ENCODE data around the gene GABARAP. TPM values are rescaled to one million over a fixed set of nuclear protein-coding genes. Genes with fewer than 3 reads are reported as not detected.

The GABARAP gene
- total RNA-seq, 1 experiment from 2014 or later: 228 TPM

DNA sequence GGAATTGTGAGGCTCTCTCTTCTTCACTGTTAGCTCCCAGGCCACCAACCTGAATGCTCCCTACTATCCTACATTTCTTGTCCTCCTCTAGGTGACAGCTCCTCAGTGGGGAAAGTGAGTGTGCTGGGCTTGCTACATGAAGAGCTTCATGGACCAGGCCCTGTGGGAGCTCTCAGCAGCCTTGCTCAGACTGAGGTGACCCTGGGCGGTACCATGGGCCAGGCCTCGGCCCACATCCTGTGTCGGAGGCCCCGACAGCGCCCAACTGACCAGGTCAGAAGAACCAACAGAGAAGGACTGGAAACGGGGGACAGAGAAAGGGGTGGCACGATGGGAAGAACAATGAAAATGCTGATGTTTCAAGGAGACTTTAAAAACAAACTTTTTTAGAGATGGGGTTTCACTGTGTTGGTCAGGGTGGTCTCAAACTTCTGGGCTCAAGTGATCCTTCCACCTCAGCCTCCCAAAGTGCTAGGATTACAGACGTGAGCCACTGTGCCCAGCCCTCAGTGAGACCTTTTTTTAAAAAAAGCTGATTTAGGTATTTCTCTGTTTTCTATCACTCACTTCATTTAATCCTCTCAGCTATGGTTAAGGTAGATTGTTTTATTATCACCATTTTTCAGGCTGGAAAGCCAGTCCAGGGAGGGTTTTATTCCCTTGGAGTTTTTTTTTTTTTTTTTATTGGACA lies 14.7 kb upstream of the GABARAP start:
- Mint-ChIP-seq H3K36me3 (peaks cover 35% of the 10 kb centered on the region), H3K27me3 (ENCODE audit: low read depth) (no peaks in the 10 kb centered on the region), H3K4me1 (peaks cover 11% of the 10 kb centered on the region), H3K27ac (peak overlapping the region; percentile 92; the same call in 1 of the 2 replicates), H3K9me3 (no peaks in the 10 kb centered on the region), H3K4me3 (no peak overlapping the region)
- ChIA-PET POLR2A (interaction anchor here (1.0 to 1.3 kb wide), 5 partner anchors 9 to 36 kb away, joined by 3 read pairs; partner anchors contain the start of genes DVL2 and PHF23), CTCF (interaction anchor here (0.6 to 1.3 kb wide), 3 partner anchors 26 to 94 kb away, joined by 3 to 7 read pairs (median 3); no protein-coding TSS in a partner anchor)
- ATAC-seq (no peak), DNase-seq (ENCODE audit: low spot score) (no peak)
- TF ChIP-seq, protein P1, sequence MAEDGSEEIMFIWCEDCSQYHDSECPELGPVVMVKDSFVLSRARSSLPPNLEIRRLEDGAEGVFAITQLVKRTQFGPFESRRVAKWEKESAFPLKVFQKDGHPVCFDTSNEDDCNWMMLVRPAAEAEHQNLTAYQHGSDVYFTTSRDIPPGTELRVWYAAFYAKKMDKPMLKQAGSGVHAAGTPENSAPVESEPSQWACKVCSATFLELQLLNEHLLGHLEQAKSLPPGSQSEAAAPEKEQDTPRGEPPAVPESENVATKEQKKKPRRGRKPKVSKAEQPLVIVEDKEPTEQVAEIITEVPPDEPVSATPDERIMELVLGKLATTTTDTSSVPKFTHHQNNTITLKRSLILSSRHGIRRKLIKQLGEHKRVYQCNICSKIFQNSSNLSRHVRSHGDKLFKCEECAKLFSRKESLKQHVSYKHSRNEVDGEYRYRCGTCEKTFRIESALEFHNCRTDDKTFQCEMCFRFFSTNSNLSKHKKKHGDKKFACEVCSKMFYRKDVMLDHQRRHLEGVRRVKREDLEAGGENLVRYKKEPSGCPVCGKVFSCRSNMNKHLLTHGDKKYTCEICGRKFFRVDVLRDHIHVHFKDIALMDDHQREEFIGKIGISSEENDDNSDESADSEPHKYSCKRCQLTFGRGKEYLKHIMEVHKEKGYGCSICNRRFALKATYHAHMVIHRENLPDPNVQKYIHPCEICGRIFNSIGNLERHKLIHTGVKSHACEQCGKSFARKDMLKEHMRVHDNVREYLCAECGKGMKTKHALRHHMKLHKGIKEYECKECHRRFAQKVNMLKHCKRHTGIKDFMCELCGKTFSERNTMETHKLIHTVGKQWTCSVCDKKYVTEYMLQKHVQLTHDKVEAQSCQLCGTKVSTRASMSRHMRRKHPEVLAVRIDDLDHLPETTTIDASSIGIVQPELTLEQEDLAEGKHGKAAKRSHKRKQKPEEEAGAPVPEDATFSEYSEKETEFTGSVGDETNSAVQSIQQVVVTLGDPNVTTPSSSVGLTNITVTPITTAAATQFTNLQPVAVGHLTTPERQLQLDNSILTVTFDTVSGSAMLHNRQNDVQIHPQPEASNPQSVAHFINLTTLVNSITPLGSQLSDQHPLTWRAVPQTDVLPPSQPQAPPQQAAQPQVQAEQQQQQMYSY (CRISPR knock-in tag; IDR thresholded peaks at IDR 0.05): no peak
- no peak for TF ChIP-seq ATF1 (CRISPR knock-in tag; IDR thresholded peaks at IDR 0.05)
- TF ChIP-seq, protein P2, sequence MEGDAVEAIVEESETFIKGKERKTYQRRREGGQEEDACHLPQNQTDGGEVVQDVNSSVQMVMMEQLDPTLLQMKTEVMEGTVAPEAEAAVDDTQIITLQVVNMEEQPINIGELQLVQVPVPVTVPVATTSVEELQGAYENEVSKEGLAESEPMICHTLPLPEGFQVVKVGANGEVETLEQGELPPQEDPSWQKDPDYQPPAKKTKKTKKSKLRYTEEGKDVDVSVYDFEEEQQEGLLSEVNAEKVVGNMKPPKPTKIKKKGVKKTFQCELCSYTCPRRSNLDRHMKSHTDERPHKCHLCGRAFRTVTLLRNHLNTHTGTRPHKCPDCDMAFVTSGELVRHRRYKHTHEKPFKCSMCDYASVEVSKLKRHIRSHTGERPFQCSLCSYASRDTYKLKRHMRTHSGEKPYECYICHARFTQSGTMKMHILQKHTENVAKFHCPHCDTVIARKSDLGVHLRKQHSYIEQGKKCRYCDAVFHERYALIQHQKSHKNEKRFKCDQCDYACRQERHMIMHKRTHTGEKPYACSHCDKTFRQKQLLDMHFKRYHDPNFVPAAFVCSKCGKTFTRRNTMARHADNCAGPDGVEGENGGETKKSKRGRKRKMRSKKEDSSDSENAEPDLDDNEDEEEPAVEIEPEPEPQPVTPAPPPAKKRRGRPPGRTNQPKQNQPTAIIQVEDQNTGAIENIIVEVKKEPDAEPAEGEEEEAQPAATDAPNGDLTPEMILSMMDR (IDR thresholded peaks at IDR 0.05): no peak
- TF ChIP-seq, protein P3, sequence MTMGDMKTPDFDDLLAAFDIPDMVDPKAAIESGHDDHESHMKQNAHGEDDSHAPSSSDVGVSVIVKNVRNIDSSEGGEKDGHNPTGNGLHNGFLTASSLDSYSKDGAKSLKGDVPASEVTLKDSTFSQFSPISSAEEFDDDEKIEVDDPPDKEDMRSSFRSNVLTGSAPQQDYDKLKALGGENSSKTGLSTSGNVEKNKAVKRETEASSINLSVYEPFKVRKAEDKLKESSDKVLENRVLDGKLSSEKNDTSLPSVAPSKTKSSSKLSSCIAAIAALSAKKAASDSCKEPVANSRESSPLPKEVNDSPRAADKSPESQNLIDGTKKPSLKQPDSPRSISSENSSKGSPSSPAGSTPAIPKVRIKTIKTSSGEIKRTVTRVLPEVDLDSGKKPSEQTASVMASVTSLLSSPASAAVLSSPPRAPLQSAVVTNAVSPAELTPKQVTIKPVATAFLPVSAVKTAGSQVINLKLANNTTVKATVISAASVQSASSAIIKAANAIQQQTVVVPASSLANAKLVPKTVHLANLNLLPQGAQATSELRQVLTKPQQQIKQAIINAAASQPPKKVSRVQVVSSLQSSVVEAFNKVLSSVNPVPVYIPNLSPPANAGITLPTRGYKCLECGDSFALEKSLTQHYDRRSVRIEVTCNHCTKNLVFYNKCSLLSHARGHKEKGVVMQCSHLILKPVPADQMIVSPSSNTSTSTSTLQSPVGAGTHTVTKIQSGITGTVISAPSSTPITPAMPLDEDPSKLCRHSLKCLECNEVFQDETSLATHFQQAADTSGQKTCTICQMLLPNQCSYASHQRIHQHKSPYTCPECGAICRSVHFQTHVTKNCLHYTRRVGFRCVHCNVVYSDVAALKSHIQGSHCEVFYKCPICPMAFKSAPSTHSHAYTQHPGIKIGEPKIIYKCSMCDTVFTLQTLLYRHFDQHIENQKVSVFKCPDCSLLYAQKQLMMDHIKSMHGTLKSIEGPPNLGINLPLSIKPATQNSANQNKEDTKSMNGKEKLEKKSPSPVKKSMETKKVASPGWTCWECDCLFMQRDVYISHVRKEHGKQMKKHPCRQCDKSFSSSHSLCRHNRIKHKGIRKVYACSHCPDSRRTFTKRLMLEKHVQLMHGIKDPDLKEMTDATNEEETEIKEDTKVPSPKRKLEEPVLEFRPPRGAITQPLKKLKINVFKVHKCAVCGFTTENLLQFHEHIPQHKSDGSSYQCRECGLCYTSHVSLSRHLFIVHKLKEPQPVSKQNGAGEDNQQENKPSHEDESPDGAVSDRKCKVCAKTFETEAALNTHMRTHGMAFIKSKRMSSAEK (CRISPR knock-in tag; IDR thresholded peaks at IDR 0.05; ENCODE audit: borderline replicate concordance): no peak
- TF ChIP-seq, protein P4, sequence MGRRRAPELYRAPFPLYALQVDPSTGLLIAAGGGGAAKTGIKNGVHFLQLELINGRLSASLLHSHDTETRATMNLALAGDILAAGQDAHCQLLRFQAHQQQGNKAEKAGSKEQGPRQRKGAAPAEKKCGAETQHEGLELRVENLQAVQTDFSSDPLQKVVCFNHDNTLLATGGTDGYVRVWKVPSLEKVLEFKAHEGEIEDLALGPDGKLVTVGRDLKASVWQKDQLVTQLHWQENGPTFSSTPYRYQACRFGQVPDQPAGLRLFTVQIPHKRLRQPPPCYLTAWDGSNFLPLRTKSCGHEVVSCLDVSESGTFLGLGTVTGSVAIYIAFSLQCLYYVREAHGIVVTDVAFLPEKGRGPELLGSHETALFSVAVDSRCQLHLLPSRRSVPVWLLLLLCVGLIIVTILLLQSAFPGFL (CRISPR knock-in tag; IDR thresholded peaks at IDR 0.05; ENCODE audit: borderline replicate concordance): no peak
- no peak for TF ChIP-seq NFE2L1 (CRISPR knock-in tag; IDR thresholded peaks at IDR 0.05)

DNA sequence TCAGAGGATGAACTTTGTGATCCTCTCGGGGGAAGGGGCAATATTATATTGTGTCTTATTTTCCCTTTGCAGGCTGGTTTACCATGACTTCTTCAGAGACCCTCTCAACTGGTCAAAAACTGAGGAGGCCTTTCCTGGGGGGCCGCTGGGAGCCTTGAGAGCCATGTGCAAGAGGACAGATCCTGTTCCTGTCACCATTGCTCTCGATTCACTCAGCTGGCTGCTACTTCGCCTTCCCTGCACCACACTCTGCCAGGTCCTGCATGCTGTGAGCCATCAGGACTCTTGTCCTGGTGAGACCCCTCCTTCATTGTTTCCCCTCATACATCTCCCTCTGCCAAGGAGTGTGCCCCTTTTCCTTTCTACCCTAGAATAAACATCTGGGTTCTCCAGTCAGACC lies 12.3 kb upstream of the GABARAP start:
- Mint-ChIP-seq H3K27me3 (ENCODE audit: low read depth) (no peaks in the 10 kb centered on the region), H3K27ac (no peak overlapping the region), H3K4me1 (peaks cover 21% of the 10 kb centered on the region), H3K36me3 (peaks cover 34% of the 10 kb centered on the region), H3K9me3 (no peaks in the 10 kb centered on the region), H3K4me3 (no peak overlapping the region)
- POLR2A ChIA-PET: interaction anchor here (0.7 kb wide), 1 partner anchor 47 kb away, joined by 4 read pairs; no protein-coding TSS in a partner anchor
- no peak for ATAC-seq
- DNase-seq (ENCODE audit: low spot score): no peak
- CTCF ChIA-PET: no interaction called here
- TF ChIP-seq ZNF121 (CRISPR knock-in tag; IDR thresholded peaks at IDR 0.05) (no peak), SOX15 (CRISPR knock-in tag; IDR thresholded peaks at IDR 0.05) (no peak), GRHL2 (CRISPR knock-in tag; IDR thresholded peaks at IDR 0.05; ENCODE audit: insufficient replicate concordance, severe bottlenecking) (no peak), CREB1 (CRISPR knock-in tag; IDR thresholded peaks at IDR 0.05) (no peak), ZBTB21 (CRISPR knock-in tag; IDR thresholded peaks at IDR 0.05; ENCODE audit: borderline replicate concordance) (no peak)
- TF ChIP-seq, protein P4 (CRISPR knock-in tag; IDR thresholded peaks at IDR 0.05; ENCODE audit: borderline replicate concordance): no peak
- TF ChIP-seq, protein P5, sequence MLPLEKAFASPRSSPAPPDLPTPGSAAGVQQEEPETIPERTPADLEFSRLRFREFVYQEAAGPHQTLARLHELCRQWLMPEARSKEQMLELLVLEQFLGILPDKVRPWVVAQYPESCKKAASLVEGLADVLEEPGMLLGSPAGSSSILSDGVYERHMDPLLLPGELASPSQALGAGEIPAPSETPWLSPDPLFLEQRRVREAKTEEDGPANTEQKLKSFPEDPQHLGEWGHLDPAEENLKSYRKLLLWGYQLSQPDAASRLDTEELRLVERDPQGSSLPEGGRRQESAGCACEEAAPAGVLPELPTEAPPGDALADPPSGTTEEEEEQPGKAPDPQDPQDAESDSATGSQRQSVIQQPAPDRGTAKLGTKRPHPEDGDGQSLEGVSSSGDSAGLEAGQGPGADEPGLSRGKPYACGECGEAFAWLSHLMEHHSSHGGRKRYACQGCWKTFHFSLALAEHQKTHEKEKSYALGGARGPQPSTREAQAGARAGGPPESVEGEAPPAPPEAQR (CRISPR knock-in tag; IDR thresholded peaks at IDR 0.05): no peak

All from WTC11 (cell line).